ENCODE measurements around the gene UTF1. TPM values are rescaled to one million over a fixed set of nuclear protein-coding genes. Genes with fewer than 3 reads are reported as not detected.

UTF1 gene
- total RNA-seq, 2 experiments from 2014 or later: not detected

DNA sequence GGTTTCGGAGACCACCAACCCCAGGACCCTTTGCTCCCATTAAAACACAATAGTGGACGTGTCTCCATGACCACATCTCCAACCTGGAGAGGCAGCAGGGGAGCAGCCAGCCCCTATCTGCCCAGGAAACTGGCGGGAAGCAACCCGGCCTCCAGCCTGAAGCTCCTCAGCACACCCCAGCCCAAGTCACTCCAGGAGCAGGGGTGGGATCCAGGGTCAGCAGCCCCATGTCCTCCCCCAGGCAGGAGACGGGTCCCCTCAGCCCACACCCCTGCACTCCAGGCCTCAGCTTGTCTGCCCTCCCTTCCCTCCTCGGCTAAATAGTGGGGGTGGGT, 46.0 kb downstream of the UTF1 start:
- BruUV-seq (replicated peaks): no TSS peak
- Histone ChIP-seq H3K36me3 (ENCODE audit: insufficient read depth, low read length) (no peaks in the 10 kb centered on the region), H3K4me1 (ENCODE audit: insufficient read depth, low read length, poor library complexity, severe bottlenecking) (peaks cover 47% of the 10 kb centered on the region), H3K79me2 (ENCODE audit: insufficient read depth, low read depth, low read length) (no peaks in the 10 kb centered on the region), H2AFZ (ENCODE audit: low read length) (peak overlapping the region; percentile 34; the same call in 1 of the 2 replicates), H3K4me3 (ENCODE audit: low read depth, low read length, poor library complexity, severe bottlenecking) (peak overlapping the region; percentile 66), H3K4me2 (ENCODE audit: low read length) (peak overlapping the region; percentile 86), H3K9me2 (ENCODE audit: insufficient read depth, low read length) (no peaks in the 10 kb centered on the region), H3K27ac (ENCODE audit: low read depth, low read length, poor library complexity, severe bottlenecking) (peak overlapping the region; percentile 45), H4K20me1 (ENCODE audit: insufficient read depth, low read length) (no peaks in the 10 kb centered on the region), H3K9me3 (ENCODE audit: low read length) (no peaks in the 10 kb centered on the region)
- TF ChIP-seq, protein P1, sequence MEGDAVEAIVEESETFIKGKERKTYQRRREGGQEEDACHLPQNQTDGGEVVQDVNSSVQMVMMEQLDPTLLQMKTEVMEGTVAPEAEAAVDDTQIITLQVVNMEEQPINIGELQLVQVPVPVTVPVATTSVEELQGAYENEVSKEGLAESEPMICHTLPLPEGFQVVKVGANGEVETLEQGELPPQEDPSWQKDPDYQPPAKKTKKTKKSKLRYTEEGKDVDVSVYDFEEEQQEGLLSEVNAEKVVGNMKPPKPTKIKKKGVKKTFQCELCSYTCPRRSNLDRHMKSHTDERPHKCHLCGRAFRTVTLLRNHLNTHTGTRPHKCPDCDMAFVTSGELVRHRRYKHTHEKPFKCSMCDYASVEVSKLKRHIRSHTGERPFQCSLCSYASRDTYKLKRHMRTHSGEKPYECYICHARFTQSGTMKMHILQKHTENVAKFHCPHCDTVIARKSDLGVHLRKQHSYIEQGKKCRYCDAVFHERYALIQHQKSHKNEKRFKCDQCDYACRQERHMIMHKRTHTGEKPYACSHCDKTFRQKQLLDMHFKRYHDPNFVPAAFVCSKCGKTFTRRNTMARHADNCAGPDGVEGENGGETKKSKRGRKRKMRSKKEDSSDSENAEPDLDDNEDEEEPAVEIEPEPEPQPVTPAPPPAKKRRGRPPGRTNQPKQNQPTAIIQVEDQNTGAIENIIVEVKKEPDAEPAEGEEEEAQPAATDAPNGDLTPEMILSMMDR (conservative IDR thresholded peaks at IDR 0.05; ENCODE audit: low read length): no peak
- TF ChIP-seq EZH2phosphoT487 (IDR thresholded peaks at IDR 0.05; ENCODE audit: borderline replicate concordance, low read depth, low read length): no peak
- intact Hi-C loops (cut with micrococcal nuclease; ENCODE audit: unreplicated experiment): loop anchor here (5.0 kb wide), 1 partner anchor 134 kb away; no protein-coding TSS in a partner anchor
- ChIA-PET CTCF (ENCODE audit: unreplicated experiment) (interaction anchor here (1.0 kb wide), 1 partner anchor 9 kb away, joined by 3 read pairs; no protein-coding TSS in a partner anchor), POLR2A (no interaction called here)
- no peak for DNase-seq (ENCODE audit: low spot score)

DNA sequence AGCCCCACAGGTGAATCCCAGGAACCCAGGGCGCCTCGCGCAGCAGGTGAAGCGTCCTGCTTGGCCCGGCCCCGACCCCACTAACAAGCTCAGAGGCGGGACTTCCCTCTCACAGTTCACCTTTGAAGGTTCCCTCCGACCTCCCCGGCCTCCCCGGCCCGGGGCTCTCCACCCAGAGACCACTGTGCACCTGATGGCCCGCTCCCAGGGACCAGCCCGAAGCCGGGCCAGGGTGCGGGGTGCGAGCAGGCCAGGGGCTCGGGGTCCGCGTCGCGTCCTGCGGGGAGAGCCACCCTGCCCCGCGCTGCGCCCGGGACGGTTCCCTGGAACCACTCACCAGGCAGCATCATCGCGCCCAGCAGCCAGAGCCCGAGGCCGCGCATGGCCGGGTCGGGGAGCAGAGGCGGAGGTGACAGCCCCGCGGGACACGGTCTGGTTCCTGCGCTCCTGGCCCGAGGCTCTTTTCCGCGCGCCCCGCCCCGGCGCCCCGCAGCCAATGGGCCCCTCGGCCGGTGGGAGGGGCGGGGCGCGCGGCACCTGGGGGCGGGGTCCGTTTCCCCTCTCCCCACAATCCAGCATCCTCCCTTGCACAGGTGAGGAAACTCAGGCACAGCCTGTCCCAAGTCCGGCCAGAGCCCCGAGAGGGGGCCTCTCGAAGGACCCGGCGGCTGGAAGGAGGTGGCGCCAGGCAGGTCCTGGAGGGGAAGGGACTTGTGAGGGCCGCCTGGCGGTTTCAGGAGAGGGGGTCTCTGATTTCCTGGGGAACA, 46.6 kb downstream of the UTF1 start, which contains the start of gene ADAM8:
Gene ADAM8, minus strand, starts transcription at position 434 of the 767 bp plus-strand sequence. Its CDS starts 51 bp downstream, at position 383.
- intact Hi-C loops (cut with micrococcal nuclease; ENCODE audit: unreplicated experiment): loop anchor here (5.0 kb wide), 1 partner anchor 134 kb away; no protein-coding TSS in a partner anchor
- no peak for TF ChIP-seq EZH2phosphoT487 (IDR thresholded peaks at IDR 0.05; ENCODE audit: borderline replicate concordance, low read depth, low read length)
- TF ChIP-seq, protein P1 (conservative IDR thresholded peaks at IDR 0.05; ENCODE audit: low read length): 0 out of 2 replicates have a peak, but pooled peaks have one; percentile 11
- H3K36me3 ChIP-seq (ENCODE audit: insufficient read depth, low read length): no peaks in the 10 kb centered on the region
- ChIA-PET POLR2A (no interaction called here), CTCF (ENCODE audit: unreplicated experiment) (interaction anchor here (1.0 kb wide), 1 partner anchor 8 kb away, joined by 3 read pairs; no protein-coding TSS in a partner anchor)
- no peaks in the 10 kb centered on the region for H3K9me2 ChIP-seq (ENCODE audit: insufficient read depth, low read length)
- H3K79me2 ChIP-seq (ENCODE audit: insufficient read depth, low read depth, low read length): no peaks in the 10 kb centered on the region
- peaks cover 47% of the 10 kb centered on the region for H3K4me1 ChIP-seq (ENCODE audit: insufficient read depth, low read length, poor library complexity, severe bottlenecking)
- H4K20me1 ChIP-seq (ENCODE audit: insufficient read depth, low read length): no peaks in the 10 kb centered on the region
- peak; percentile 57 for DNase-seq (ENCODE audit: low spot score)
- no peaks in the 10 kb centered on the region for H3K9me3 ChIP-seq (ENCODE audit: low read length)
- H3K4me3 ChIP-seq (ENCODE audit: low read depth, low read length, poor library complexity, severe bottlenecking): peak within 1 kb of the TSS; percentile 66
- peak within 1 kb of the TSS; percentile 34; the same call in 1 of the 2 replicates for H2AFZ ChIP-seq (ENCODE audit: low read length)
- BruUV-seq (replicated peaks): no TSS peak
- peak within 1 kb of the TSS; percentile 45 for H3K27ac ChIP-seq (ENCODE audit: low read depth, low read length, poor library complexity, severe bottlenecking)
- peak within 1 kb of the TSS; percentile 86 for H3K4me2 ChIP-seq (ENCODE audit: low read length)

All from OCI-LY7 (cell line).